NCI-H1436 treated with DMSO at 0.1 percent for 48 hours (cell line): ENCODE results near the gene SEC24D.

Experiments
- DNase-seq: peaks from one replicate; lab custom pipeline; 2025; lab: John Stamatoyannopoulos, UW

The SEC24D gene

DNA sequence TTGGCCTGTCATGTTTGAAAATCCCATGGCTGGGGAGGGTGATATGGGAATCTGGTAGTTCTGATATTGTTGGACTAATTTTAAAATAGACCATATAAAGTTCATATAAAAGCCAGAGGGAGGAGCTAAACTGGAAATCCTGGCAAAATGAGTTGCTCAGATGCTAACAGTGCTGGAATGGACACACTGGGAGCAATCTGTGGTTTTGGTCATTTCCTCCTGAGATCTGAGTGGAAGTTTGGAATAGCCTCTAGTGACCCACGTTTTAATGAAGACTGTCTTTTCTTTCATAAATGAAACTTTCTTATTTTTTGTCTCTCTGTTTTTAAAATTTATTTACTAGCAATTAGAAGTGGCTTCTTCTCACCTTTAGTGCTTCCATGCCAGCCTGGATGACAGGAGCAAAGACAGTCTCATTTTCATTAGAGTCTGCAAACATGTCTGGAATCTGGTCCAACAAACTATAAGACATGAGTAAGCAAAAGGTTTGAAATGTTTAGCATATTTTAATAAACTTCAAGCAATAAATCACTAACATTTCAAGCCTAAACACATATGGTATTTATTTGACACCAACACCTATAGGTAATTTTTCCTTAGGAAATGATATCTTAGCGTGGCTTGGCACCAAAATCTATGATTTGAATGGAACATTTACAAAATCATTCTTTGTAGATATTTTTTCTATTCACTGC is 84.2 kb downstream of the SEC24D start:
- no peak for DNase-seq

- DNase-seq: no peak
These were observed 86.5 kb downstream of the SEC24D start for GRCh38 chr4:118749347-118749988.

- no peak for DNase-seq
These were observed 89.5 kb downstream of the SEC24D start for GRCh38 chr4:118746251-118746919.

GRCh38 chr4:118745357-118745756 is 90.6 kb downstream of the SEC24D start:
- no peak for DNase-seq

DNA sequence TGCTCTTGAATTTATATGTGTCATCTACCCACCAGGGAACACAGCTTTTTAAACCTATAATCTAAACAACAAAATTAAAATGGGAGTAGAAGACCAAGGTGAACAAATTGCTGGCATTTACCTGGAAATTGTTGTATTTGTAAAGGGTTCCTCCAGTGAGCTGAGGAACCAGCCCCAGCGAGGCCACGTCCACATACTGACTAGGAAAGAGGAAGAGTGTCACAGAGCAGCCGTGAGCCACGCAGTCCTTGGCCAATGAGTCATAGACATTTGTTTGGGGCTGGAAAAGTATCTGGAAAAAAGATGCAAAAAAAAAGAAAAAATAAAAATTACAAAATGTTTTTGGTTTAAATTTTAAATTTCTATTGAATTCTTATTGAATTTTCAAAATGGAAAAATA is 92.1 kb downstream of the SEC24D start:
- no peak for DNase-seq

- DNase-seq: no peak
These were observed 93.9 kb downstream of the SEC24D start for GRCh38 chr4:118742050-118742449.

DNA sequence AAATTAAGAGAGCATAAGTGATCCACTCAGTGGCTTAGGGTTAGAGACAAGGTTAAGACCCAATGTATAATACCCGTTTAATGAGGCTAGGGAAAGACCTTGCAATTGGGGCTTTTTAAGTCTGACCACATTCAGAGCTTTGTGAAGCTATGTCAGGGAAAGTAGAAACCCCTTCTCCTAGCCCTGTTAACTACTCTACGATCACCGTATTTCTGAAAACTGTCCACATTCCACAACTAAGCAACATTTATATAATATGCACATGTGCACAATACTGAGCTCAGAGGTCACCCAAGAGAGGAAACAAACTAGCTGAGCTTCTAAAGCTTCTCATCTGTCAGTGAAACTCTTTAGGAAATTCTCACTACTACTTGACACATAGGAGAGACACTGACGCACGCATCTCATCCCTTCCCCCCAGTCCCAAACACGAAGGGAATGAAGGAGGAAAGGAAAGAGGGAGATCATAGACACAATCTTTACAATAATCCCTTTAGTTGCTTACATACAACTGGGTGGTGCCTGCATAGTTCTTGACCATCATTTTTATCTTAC is 94.5 kb downstream of the SEC24D start:
- no peak for DNase-seq

DNA sequence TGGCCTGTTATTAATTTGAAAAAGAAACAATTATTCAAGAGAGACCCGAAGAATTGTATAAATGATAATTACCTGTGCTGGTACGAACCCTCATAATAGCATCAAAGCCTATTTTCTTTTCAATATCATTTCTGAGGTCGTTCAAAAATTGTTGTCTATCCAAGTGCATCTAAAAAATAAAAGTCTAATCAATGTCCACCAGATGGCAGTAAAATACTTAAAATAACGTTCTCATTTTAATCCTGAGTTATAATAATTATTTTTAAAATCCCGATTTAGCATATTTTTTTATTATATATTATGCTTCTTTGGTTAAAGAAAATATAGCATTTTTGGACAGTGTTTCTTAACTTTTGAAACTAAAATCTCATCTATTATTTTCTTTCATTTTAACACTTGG is 95.1 kb downstream of the SEC24D start:
- no peak for DNase-seq

DNA sequence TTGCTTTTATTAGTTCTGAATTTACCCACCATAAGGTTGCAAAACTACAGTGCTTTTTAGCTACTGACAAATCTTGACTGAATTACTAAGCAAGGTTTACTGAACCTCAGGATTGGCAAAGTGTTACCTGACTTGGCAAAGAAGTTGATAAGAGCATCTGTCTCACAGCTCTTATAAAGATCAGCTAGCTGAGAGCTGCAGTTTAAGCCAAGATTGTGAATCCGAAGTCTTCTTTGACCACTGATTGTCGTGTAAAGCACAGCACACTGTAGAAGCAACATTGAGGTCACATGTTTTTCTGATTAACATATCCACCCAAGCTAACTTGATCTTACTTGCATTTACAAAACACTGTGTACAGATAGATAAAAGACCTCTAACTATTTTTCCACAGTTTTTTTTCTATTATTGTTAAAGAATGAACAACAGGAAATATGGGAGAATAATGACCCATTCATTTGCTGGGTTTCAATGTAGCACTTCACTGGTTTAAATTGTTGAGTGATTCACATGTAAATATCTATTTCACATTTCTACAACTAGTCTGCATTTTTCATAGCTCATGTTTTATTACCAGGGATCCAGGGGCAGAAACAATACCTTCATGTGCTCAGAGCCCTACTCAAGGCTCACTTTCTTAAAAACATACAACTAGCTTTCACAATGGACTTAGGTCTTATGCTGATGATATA is 96.8 kb downstream of the SEC24D start:
- no peak for DNase-seq

DNA sequence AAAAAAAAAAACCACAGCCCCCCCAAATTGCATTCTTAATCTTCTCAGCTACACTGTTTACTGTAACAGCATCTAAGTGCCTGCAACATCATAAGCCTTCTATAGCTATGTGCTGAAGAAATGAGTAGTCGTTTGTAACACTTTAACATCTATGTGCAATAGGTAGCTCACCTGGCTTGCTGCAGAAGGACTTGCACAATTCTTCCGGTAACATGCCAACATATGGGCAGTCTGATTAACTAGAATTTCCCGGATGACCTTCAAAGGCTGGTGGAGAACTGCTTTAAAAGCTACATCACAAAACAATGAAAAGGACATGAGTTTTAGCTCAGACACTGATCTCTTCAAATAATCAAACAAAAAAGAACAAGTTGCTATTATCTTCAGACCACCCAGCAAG is 97.8 kb downstream of the SEC24D start:
- no peak for DNase-seq

DNA sequence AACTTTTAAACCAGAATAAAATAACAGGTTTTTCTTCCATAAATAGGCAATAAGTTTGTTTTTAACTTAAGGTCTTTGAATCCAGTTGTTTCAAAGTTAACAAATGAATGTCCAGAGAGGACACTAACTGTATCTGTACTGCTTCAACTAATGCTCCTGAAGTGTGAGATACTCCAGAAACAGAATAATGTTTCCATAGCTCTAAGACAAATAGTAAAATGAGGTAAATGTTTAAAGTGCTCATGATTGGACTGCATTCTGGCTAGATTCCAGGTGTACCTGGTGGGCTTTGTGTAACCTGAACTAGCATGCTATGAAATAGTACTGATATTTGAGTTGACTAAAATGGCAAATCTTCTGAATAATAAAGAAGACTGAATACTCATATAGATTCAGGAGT is 99.0 kb downstream of the SEC24D start:
- DNase-seq: no peak

- DNase-seq: no peak
These were observed 101.3 kb downstream of the SEC24D start for GRCh38 chr4:118734491-118735205.

DNA sequence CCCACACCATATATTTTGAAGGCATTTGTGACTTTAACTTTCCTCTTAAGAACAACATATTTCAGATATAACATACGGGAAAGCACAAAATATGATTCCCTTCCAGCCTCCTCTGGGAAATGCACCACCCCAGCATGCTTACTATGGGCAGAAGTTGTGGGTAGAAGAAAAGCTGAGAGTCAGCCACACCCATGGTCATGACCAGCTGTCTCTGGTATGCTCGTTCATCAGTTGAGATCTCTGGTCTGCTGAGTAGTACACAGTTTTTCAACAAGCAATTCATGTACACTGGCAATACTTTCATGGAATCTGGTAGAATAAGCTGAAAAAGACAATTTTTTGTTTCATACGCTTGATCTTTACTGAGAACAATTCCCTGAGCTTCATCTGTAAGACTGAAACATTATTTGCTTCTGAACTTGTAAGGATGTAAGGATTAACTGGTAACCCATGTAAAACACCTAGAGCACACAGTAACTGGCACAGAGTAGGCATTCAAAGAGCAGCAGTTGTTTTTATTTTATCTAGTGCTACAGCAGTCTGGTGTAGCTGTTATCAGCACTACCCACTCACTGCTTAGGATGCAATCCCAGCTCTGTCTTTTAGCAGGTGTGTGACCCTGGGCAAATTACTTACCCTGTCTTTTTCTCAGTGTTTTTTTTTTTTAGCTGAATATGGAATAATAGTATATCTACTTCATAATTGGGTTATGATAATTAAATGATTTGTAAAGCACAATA is 103.2 kb downstream of the SEC24D start:
- DNase-seq: no peak

- DNase-seq: no peak
These were observed 105.2 kb downstream of the SEC24D start for GRCh38 chr4:118730683-118731082.

DNA sequence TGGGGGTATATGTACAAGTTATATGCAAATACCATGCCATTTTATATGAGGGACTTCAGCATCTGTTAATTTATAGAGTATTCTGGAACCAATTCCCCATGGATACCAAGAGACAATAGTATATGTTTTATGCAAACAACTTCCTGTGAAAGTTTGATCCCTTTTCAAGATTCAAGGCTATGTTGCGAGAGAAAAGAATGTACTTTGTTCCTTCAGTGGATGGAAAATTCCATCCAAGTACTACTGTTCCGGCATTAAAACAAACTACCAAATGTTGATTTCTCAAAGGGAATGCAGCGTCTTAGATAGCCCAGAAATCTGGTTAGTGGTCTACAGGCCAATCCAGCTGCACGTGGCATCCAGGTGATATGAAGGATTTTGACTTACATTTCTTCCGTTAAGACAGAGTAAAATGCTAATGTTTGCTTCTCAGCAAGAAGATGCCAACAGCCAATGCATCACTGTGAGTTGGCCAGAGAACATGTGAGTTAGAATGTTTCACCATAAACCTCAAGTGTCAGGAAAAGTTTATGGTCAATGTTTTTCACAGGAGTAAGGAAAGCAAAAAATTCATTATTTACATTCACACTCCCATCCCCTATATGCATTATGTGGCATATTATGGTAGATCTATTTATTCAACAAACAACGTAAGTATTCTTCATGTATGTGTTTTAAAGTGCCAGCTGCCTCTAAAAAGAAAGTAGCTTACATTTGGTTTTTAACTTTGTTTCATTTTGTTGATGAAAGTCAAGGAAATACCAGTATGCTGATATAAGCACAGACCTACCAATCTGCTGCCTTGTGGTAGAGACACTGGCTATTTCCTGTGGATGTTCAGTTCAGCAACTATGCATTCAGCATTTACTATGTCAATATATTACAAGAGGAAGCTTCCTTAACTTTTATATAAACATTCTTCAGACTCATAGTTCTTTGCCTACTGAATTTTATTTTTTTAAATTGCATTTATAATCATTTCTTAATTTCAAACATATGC is 106.3 kb downstream of the SEC24D start:
- DNase-seq: no peak

- no peak for DNase-seq
These were observed 108.6 kb downstream of the SEC24D start for GRCh38 chr4:118727360-118727759.

GRCh38 chr4:118723369-118723768 is 112.6 kb downstream of the SEC24D start:
- DNase-seq: no peak

DNA sequence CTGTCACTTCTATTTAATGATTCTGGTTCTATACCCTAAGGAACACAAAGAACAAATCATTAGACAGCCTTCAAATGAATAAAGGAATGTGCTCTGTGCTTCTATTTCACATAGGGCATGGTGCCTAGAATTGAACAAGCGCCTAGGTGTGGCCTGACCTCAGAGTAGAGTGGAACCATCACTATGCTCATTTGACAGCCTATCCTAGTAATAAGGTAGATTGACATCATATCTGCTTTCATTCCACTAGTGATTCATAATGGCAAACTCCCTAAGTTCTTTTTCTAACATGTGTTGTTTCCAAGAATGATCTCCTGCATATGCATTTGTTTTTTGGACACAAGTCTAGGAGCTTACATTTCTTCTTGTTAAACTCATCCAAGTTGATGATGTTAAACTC is 114.2 kb downstream of the SEC24D start:
- DNase-seq: no peak

DNA sequence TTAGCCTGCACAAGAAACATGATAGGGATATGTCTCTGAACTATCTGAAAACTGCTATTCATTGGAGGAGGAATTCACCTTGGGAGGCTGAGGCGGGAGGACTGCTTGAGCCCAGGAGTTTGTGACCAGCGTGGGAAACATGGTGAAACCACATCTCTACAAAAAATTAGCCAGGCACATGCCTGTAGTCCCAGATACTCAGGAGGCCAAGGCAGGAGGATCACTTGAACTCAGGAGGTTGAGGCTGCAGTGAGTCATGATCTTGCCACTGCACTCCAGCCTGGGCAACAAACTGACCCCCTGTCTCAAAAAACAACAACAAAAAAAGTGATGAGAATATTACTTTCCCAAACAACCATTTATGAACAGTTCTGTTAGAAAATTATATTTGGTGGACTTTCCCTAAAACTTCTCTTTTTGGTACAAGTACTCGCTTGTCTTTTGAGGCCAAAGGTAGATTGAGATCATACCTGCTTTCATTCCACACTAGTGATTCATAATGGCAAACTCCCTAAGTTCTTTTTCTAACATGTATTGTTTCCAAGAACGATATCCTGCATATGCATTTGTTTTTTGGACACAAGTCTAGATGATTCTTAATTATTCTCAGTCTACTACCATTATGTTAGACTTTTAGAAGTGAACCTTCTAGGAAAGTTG is 117.3 kb downstream of the SEC24D start:
- DNase-seq: no peak
